ENCODE data around the gene AP3B2.
"Not testable (repeated sequence)": the region's sequence is repeated elsewhere in the genome, so short reads cannot be mapped to it uniquely, and the experiment has no call there.

The AP3B2 gene, protein sequence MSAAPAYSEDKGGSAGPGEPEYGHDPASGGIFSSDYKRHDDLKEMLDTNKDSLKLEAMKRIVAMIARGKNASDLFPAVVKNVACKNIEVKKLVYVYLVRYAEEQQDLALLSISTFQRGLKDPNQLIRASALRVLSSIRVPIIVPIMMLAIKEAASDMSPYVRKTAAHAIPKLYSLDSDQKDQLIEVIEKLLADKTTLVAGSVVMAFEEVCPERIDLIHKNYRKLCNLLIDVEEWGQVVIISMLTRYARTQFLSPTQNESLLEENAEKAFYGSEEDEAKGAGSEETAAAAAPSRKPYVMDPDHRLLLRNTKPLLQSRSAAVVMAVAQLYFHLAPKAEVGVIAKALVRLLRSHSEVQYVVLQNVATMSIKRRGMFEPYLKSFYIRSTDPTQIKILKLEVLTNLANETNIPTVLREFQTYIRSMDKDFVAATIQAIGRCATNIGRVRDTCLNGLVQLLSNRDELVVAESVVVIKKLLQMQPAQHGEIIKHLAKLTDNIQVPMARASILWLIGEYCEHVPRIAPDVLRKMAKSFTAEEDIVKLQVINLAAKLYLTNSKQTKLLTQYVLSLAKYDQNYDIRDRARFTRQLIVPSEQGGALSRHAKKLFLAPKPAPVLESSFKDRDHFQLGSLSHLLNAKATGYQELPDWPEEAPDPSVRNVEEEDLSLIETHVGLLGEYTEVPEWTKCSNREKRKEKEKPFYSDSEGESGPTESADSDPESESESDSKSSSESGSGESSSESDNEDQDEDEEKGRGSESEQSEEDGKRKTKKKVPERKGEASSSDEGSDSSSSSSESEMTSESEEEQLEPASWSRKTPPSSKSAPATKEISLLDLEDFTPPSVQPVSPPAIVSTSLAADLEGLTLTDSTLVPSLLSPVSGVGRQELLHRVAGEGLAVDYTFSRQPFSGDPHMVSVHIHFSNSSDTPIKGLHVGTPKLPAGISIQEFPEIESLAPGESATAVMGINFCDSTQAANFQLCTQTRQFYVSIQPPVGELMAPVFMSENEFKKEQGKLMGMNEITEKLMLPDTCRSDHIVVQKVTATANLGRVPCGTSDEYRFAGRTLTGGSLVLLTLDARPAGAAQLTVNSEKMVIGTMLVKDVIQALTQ

GRCh38 chr15:82709421-82710207, at the start of gene AP3B2:
AP3B2 (minus strand) TSS chr15:82709875; CDS start chr15:82709706, 169 bp downstream.
- peak; percentile 42 to 67 (median 47) for DNase-seq (ENCODE audit: low read depth in 2 of 3, low spot score in 1 of 3)

DNA sequence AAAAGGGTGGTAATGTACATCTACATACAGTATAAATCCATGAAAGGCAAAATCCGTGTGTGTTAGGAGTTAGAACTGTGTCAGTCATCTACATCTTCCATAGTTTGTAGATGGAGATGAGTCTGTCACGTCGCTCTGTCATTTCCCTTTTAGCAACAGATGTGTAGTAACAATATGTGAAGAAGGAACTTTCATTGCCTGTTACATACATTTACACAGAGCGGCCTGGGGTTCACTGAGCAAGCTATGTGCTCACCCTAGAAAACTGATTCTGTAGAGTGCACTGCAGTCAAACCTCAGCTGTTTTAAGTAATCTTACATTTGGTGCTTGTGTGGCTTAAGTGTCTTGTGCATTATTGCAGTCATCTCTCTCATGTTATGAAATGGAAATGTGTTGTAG, 41.6 kb upstream of the AP3B2 start:
- no peak for DNase-seq (ENCODE audit: low read depth in 2 of 3, low spot score in 1 of 3)

- no peak for DNase-seq (ENCODE audit: low read depth in 2 of 3, low spot score in 1 of 3)
Measured at GRCh38 chr15:82750831-82751180, 41.1 kb upstream of the AP3B2 start.

GRCh38 chr15:82749951-82750830, 40.5 kb upstream of the AP3B2 start:
- DNase-seq (ENCODE audit: low read depth in 2 of 3, low spot score in 1 of 3), result peak; percentile 74 to 85 (median 80)

GRCh38 chr15:82748315-82748714, 38.6 kb upstream of the AP3B2 start:
- DNase-seq (ENCODE audit: low read depth in 2 of 3, low spot score in 1 of 3), result no peak

- no peak for DNase-seq (ENCODE audit: low read depth in 2 of 3, low spot score in 1 of 3)
Measured at GRCh38 chr15:82743810-82744209, 34.1 kb upstream of the AP3B2 start.

GRCh38 chr15:82742134-82742533, 32.5 kb upstream of the AP3B2 start:
- no peak for DNase-seq (ENCODE audit: low read depth in 2 of 3, low spot score in 1 of 3)

- DNase-seq (ENCODE audit: low read depth in 2 of 3, low spot score in 1 of 3), result no peak
Measured at GRCh38 chr15:82739086-82739485, 29.4 kb upstream of the AP3B2 start.

DNA sequence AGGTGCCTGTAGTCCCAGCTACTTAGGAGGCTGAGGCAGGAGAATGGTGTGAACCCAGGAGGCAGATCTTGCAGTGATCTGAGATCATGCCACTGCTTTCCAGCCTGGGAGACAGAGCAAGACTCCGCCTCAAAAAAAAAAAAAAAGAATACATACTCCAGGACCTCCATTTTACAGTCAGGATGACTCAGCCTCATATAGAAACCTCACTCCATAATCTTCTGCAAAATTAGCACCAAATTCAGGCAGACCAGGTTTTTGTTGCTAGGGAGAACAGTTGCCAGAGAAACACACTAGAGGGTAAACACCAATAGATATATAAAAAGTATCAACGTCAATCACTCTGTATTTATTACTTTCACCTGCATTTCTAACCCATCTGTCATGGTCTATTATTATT, 28.3 kb upstream of the AP3B2 start:
- no peak for DNase-seq (ENCODE audit: low read depth in 2 of 3, low spot score in 1 of 3)

- no peak for DNase-seq (ENCODE audit: low read depth in 2 of 3, low spot score in 1 of 3)
Measured at GRCh38 chr15:82731527-82731926, 21.9 kb upstream of the AP3B2 start.

GRCh38 chr15:82730022-82730530, 20.4 kb upstream of the AP3B2 start:
- DNase-seq (ENCODE audit: low read depth in 2 of 3, low spot score in 1 of 3), result no peak

- no peak for DNase-seq (ENCODE audit: low read depth in 2 of 3, low spot score in 1 of 3)
Measured at GRCh38 chr15:82726816-82727215, 17.1 kb upstream of the AP3B2 start.

DNA sequence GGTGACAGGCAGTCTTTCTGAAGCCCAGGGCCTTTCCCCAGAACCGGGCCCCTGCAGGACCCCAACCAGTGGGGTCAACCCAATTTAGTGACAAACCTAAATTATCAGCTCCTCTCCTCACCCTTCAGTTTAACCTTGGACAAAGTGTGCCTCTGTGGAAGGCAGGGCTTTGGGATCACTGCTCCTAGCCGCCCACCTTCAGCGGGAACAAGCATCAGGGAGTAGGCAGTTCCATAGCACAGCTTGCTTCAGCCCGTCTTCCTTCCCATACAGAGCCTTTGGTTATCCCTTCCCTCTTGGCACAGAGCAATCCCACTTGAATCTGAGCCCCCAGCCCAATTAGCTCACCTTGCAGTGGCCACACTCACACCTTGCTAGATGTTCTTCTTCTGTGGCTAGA, 5.3 kb upstream of the AP3B2 start:
- DNase-seq (ENCODE audit: low read depth in 2 of 3, low spot score in 1 of 3), result no peak

DNA sequence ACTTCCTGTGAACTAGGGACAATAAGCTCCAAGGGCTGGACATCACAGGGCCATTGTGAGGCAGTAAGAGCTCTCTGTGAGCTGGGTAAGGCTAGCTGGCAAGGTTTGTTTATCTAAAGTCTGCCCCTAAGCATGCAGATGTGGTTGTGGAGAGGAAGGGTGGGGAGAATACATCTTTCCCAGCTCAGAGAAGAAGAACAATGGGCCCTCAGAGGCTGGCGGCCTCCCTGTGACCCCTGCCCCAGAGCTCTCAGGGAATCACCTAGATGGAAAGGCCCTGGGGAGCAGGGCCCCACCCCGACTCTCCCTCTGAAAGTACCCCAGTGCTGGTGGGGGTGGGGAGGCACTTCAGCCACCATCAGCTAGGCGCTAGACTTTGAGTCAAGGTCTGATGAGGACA, 4.3 kb upstream of the AP3B2 start:
- no peak for DNase-seq (ENCODE audit: low read depth in 2 of 3, low spot score in 1 of 3)

GRCh38 chr15:82712036-82712435, 2.4 kb upstream of the AP3B2 start:
- DNase-seq (ENCODE audit: low read depth in 2 of 3, low spot score in 1 of 3), result no peak

DNA sequence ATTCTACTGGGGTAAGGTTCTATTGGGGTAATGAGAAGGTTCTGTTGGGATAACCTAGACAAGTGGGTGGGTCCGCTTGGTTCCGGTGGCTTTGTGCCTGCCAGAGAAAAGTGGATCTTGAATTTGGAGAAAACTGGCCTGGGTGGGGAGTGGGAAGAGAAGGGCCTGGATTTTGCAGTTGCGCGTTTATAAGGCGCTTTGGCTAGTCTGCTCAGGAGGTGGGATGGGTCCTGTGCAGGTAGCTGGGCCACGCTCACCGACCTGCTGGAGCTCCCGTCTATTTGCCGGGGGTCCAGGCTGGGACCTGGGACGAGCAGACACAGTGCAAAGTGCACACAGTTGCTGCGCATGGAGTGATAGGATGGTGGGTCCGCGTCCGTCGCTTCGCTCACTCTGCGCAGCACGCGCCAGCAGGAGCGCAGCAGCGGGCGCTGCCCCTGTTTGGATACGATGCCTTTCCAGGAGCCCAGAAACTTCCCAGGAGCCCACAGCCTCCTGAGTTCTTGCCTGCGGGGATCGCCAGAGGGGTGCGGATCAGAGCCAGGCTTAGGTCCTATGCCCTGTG, 1.3 kb upstream of the AP3B2 start:
- DNase-seq (ENCODE audit: low read depth in 2 of 3, low spot score in 1 of 3), result no peak

DNA sequence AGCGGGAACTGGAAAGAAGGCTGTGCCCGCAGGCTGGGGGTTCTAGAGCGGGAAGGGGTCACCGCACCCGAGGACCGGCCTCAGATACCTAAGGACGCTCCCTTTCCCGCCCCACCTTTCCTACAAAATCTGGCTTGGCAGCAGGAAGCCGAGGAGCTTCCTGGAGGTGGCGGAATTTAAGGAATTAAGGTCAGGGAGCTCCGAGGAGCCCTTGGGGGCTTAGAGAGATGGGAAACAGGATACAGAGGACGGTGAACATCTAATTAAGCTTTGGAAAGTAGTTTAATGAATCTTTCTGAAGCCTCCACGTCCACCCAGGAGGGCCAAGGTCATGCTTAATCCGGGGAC, 507 bp upstream of the AP3B2 start:
- no peak for DNase-seq (ENCODE audit: low read depth in 2 of 3, low spot score in 1 of 3)

DNA sequence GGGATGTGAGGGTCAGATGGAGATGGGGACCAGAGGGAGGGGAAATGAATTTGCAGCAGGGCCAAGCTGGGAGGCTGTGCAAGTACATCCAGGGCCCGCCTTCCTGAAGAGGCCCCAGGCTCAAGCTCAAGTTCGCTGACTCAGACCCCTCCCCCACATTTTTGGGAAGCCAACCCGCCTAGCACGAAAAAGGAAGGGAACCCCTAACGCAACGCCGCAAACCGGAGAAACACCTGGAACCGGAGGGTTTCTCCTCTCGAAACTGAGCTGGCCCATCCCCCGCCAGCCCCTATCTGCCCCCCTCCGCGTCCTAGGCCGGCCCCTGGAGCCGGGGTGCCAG, 624 bp downstream of the AP3B2 start:
- no peak for DNase-seq (ENCODE audit: low read depth in 2 of 3, low spot score in 1 of 3)

- not testable (repeated sequence) for DNase-seq (ENCODE audit: low read depth in 2 of 3, low spot score in 1 of 3)
Measured at GRCh38 chr15:82705856-82706255, 3.8 kb downstream of the AP3B2 start.

GRCh38 chr15:82699726-82700125, 9.9 kb downstream of the AP3B2 start:
- DNase-seq (ENCODE audit: low read depth in 2 of 3, low spot score in 1 of 3), result no peak
